Measurements from ENCODE around the gene OGFR.

The OGFR gene

DNA sequence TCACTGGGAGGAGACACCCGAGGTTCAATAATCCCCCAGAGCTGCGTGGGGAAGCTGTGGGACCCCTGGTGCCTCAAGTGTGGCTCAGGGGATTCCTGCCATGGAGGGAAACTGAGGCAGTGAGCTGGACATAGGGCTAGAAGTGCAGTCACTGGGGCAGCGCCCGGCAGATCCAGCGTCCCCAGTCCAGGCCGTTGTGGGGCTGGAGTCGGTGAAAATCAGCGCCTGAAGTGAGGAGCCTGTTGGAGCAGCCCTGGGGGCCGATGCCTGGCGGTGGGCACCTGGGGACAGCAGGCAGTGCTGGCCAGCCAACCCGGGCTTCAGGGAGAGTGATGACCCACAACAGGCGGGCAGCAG is 10.1 kb downstream of the OGFR start:
- peaks cover 30% of the 10 kb centered on the region for H3K27me3 ChIP-seq (ENCODE audit: insufficient read depth, low read length)
- no peak overlapping the region for H3K9ac ChIP-seq (ENCODE audit: low read depth, low read length)
- no peak overlapping the region for H3K27ac ChIP-seq (ENCODE audit: low read length)
- H3K4me1 ChIP-seq (ENCODE audit: insufficient read depth, low read length): peaks cover 5% of the 10 kb centered on the region; the same call in 1 of the 2 replicates
- H3K36me3 ChIP-seq (ENCODE audit: insufficient read depth, low read depth, low read length): peaks cover 12% of the 10 kb centered on the region
- no peaks in the 10 kb centered on the region for H3K9me3 ChIP-seq (ENCODE audit: insufficient read depth, low read depth, low read length)
- no peak overlapping the region for H3K4me3 ChIP-seq (ENCODE audit: low read length)

DNA sequence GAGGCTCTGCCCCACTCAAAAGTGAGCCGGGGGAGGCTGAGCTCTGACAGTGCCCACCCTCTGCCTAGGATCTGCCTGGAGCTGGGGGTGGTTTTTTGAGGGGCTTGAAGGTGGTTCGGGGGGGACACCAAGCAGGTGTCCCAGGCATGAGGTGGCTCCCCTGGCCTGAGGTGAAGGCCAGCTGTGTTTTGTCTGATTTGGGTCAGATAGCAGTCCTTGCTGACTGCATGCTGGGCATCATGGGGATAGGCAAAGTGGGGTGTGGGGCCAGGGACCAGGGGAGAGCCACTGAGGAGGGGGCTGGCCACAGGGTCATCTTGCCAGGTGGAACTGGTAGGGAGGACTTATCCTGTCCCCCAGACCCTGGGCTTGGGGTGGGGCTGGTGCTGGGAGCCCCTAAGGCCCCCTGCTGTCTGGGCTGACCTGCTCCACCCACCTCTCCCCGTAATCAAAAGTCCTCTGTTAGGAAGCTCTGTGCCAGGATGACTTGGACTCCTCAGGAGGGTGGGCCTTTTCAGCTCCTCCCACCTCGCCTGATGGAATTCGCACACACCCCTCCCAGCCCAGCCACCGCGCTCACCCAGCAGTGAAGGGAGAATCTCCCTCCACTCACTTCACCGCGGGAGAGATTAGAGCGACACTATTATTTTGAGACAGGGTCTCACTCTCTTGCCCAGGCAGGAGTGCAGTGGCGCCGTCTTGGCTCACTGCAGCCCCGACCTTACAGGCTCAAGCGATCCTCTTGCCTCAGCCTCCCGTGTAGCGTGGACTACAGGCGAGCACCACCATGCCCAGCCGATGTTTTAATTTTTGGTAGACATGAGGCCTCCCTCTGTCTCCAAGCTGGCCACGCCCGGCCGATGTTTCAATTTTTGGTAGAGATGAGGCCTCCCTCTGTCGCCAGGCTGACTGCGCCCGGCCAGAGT is 10.7 kb downstream of the OGFR start:
- H3K4me3 ChIP-seq (ENCODE audit: low read length): peak overlapping the region; percentile 73
- peaks cover 6% of the 10 kb centered on the region; the same call in 1 of the 2 replicates for H3K36me3 ChIP-seq (ENCODE audit: insufficient read depth, low read depth, low read length)
- H3K9ac ChIP-seq (ENCODE audit: low read depth, low read length): peak overlapping the region; percentile 60; the same call in 1 of the 2 replicates
- peaks cover 5% of the 10 kb centered on the region; the same call in 1 of the 2 replicates for H3K4me1 ChIP-seq (ENCODE audit: insufficient read depth, low read length)
- peak overlapping the region; percentile 18 for H3K27ac ChIP-seq (ENCODE audit: low read length)
- peaks cover 30% of the 10 kb centered on the region for H3K27me3 ChIP-seq (ENCODE audit: insufficient read depth, low read length)
- no peaks in the 10 kb centered on the region for H3K9me3 ChIP-seq (ENCODE audit: insufficient read depth, low read depth, low read length)

DNA sequence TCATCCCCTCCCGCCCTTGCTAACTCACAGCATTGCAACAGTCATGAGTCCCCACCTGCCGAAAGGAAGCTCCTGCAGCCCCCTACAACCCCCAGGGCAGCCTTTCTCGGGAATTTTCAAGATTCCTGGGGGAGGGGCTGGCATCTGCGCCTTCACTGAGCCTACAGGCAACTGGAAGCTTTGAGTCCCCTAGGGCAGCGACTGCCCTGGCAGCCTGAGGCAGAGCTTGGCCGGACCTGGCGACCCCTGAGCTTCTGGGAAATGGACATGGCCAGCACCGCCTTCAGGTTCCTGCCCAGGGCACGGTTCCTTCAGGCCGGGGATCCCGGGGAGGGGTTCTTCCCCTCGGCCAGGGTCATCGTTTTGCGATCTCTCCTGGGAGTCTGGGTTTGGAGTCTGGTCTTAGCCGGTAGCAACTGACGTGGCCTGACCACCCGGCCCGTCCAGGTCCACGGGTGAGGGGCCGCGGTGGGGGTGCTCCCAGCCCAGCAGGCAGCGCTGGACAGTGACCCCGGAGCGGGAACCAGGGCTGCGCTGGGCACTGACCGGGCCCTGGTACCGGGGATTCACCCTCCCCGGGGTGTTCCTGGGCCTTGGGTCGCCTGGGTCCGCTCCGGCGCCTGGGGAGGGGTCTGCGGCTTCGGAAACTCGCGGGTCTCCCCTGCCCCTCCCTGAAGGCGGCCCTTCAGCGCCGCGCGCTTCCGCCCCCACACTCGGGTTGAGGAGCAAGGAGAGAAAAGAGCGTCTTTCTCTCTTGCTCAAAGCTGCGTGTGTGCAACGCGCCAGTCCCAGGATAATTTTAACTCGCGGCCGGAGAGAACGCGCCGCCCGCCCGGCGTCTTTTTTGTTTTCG is 11.6 kb downstream of the OGFR start:
- H3K9ac ChIP-seq (ENCODE audit: low read depth, low read length): peak overlapping the region; percentile 77
- H3K36me3 ChIP-seq (ENCODE audit: insufficient read depth, low read depth, low read length): 0 out of 2 replicates have a peak, but pooled peaks cover 4% of the 10 kb centered on the region
- H3K27me3 ChIP-seq (ENCODE audit: insufficient read depth, low read length): peaks cover 30% of the 10 kb centered on the region
- no peaks in the 10 kb centered on the region for H3K9me3 ChIP-seq (ENCODE audit: insufficient read depth, low read depth, low read length)
- peak overlapping the region; percentile 56 for H3K27ac ChIP-seq (ENCODE audit: low read length)
- peaks cover 5% of the 10 kb centered on the region; the same call in 1 of the 2 replicates for H3K4me1 ChIP-seq (ENCODE audit: insufficient read depth, low read length)
- H3K4me3 ChIP-seq (ENCODE audit: low read length): peak overlapping the region; percentile 73

DNA sequence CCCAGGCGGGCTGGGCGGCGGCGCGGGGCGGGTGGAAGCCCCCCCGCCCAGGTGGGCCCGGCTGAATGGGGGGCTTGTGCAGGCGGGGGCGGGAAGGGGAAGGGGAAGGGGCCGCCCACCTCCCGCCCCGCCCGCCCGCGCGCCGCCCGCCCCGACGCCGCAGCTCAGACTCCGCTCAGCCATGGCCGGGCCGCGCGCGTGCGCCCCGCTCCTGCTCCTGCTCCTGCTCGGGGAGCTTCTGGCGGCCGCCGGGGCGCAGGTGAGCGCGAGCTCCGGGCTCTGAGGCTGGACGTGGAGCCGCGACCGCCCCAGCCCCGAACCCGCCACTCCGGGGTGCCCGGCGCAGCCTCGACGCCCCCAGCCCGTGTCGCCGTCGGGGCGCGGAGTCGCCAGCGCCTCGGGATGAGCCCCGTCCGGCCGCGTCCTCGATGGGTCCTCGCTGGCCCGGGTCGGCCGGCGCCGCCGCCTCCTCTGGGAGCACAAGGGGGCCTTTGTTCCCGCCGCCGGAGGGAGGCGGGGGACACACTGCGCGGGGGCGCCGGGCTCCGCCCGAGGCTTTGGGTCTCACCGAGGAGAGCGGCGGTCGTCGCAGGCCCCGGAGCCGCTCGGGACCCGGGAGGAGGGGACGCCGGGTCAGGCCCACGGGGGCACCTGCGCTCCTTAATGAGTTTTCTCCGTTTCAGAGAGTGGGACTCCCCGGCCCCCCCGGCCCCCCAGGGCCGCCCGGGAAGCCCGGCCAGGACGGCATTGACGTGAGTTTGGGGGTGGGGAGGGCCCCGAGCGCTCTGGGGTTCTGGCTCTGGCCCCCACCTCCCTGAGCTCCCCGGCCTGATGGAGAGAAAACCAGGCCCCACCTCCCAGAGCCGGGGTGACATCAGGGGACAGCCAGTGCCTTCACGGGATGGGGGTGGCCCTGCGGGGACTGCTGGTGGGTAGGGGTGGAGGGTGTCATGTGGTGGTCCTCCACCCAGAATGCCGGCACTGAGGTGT is 12.5 kb downstream of the OGFR start, which contains the start of gene COL9A3:
TSS of gene COL9A3 (plus strand) at position 167 of the 990 bp plus-strand sequence. CDS start at position 182, 15 bp downstream.
- Histone ChIP-seq H3K27me3 (ENCODE audit: insufficient read depth, low read length) (peaks cover 30% of the 10 kb centered on the region), H3K9ac (ENCODE audit: low read depth, low read length) (peak within 1 kb of the TSS; percentile 77), H3K27ac (ENCODE audit: low read length) (peak within 1 kb of the TSS; percentile 56)

DNA sequence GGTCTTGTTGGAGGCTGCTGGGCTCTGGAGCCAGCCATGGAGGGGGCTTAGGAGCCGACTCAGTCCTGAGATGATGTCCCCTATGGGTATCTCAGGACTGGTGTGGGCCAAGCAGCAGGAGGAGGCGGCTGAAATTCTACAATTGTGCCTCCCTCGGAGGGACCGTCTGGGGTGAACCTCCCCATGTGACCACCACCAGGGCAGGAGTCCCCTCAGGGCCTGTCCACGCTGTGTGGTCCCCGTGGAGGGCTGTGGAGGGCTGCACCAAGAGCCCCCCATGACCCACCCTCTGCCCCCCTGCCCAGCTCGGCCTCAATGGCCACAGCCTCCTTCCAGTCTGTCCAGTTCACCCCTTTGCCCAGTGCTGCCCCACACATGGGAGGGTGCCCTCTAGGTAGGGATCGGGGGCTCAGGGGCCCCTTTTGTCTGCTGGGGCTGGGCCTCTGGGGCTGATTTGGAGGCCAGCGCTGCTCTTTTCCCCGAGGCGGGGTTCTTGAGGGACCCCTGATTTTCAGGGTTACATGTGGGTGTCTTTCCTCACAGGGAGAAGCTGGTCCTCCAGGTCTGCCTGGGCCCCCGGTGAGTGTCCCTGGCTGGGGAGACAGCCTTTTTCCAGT is 13.4 kb downstream of the OGFR start:
- Histone ChIP-seq H3K27ac (ENCODE audit: low read length) (no peak overlapping the region), H3K9me3 (ENCODE audit: insufficient read depth, low read depth, low read length) (no peaks in the 10 kb centered on the region), H3K27me3 (ENCODE audit: insufficient read depth, low read length) (peaks cover 30% of the 10 kb centered on the region), H3K4me1 (ENCODE audit: insufficient read depth, low read length) (peaks cover 5% of the 10 kb centered on the region; the same call in 1 of the 2 replicates), H3K9ac (ENCODE audit: low read depth, low read length) (no peak overlapping the region; the same call in 1 of the 2 replicates), H3K36me3 (ENCODE audit: insufficient read depth, low read depth, low read length) (no peaks in the 10 kb centered on the region), H3K4me3 (ENCODE audit: low read length) (peak overlapping the region; percentile 52; the same call in 1 of the 2 replicates)

More for the DNA sequence above, 12.5 kb downstream of the OGFR start, which contains the start of gene COL9A3:
- 0 out of 2 replicates have a peak, but pooled peaks cover 4% of the 10 kb centered on the region for H3K36me3 ChIP-seq (ENCODE audit: insufficient read depth, low read depth, low read length)
- peak within 1 kb of the TSS; percentile 73 for H3K4me3 ChIP-seq (ENCODE audit: low read length)
- H3K4me1 ChIP-seq (ENCODE audit: insufficient read depth, low read length): peaks cover 5% of the 10 kb centered on the region; the same call in 1 of the 2 replicates
- H3K9me3 ChIP-seq (ENCODE audit: insufficient read depth, low read depth, low read length): no peaks in the 10 kb centered on the region

DNA sequence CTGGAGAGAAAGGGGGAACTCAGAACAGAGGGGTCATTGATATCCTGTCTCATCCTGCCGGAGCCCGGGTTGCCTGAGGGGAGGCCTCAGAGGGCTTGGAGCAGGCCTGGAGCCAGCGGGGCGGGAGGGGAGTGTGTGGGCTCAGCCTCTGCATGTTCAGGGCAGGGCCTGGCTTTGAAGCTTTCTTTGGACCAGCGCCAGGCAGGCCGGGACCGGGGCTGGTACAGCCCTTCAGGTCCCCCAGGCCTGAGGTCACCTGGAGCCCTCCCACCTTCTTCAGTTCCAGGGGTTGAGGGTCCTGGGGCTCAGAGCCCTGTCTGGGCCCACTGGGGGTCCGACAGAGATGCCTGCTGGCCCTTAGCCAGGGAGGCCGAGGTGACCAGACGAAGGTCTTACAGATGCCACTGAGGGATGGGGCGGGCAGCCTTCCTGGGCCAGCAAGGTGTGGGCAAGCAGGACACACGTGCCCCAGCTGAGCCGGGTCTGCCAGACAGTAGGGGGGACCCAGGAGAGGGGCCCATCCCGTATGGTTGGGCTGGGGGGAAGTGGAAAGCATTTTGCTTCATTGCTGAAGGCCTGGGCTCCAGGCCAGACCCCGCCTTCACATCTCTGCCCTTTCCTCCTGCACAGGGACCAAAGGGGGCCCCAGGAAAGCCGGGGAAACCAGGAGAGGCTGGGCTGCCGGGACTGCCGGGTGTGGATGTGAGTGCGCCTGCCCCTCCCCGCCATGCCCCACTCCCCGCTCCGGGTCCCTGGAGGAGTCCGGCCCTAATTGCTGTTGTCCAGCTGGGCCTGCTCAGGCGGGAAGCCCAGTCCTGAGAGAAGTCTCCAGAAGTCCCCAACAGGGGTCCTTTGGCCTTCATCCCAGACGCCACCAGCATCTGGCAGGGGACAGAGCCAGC is 14.2 kb downstream of the OGFR start:
- no peaks in the 10 kb centered on the region for H3K9me3 ChIP-seq (ENCODE audit: insufficient read depth, low read depth, low read length)
- H3K27ac ChIP-seq (ENCODE audit: low read length): no peak overlapping the region
- H3K4me3 ChIP-seq (ENCODE audit: low read length): no peak overlapping the region
- H3K4me1 ChIP-seq (ENCODE audit: insufficient read depth, low read length): peaks cover 5% of the 10 kb centered on the region; the same call in 1 of the 2 replicates
- no peak overlapping the region; the same call in 1 of the 2 replicates for H3K9ac ChIP-seq (ENCODE audit: low read depth, low read length)
- H3K27me3 ChIP-seq (ENCODE audit: insufficient read depth, low read length): peaks cover 30% of the 10 kb centered on the region
- no peaks in the 10 kb centered on the region for H3K36me3 ChIP-seq (ENCODE audit: insufficient read depth, low read depth, low read length)

DNA sequence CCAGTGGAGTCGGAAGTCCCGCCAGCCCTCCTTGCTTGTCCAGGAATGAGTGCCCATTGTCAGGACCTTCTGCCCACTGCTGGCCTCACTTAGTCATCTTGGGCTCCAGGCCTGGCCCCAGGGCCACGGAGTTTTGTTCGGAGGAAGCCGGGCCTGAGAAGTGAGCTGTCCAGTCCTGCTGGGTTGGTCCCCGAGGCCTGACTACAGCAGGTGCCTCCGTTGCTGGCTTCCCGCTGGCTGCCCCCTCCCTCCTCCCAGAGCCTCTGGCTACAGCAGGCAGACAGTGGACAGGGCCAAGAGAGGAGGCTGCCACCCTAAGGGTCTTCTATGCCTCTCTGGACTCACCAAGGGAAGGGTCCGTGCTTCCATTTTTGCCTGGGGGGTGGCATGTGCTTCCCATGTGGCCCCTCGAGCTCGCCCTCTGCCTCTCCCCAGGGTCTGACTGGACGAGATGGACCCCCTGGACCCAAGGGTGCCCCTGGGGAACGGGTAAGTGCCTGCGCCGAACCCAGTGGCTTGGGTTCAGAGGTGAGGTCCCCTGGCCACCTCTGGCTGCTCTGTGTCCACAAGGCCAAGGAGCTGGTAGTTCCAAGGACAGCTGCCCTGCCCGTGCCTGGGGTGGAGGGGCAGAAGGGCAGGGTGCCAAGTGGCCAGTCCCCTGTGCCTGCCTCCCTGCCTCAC is 15.0 kb downstream of the OGFR start:
- Histone ChIP-seq H3K9me3 (ENCODE audit: insufficient read depth, low read depth, low read length) (no peaks in the 10 kb centered on the region), H3K27me3 (ENCODE audit: insufficient read depth, low read length) (peaks cover 30% of the 10 kb centered on the region), H3K4me3 (ENCODE audit: low read length) (no peak overlapping the region), H3K4me1 (ENCODE audit: insufficient read depth, low read length) (peaks cover 7% of the 10 kb centered on the region; the same call in 1 of the 2 replicates), H3K36me3 (ENCODE audit: insufficient read depth, low read depth, low read length) (no peaks in the 10 kb centered on the region), H3K27ac (ENCODE audit: low read length) (no peak overlapping the region), H3K9ac (ENCODE audit: low read depth, low read length) (no peak overlapping the region)

DNA sequence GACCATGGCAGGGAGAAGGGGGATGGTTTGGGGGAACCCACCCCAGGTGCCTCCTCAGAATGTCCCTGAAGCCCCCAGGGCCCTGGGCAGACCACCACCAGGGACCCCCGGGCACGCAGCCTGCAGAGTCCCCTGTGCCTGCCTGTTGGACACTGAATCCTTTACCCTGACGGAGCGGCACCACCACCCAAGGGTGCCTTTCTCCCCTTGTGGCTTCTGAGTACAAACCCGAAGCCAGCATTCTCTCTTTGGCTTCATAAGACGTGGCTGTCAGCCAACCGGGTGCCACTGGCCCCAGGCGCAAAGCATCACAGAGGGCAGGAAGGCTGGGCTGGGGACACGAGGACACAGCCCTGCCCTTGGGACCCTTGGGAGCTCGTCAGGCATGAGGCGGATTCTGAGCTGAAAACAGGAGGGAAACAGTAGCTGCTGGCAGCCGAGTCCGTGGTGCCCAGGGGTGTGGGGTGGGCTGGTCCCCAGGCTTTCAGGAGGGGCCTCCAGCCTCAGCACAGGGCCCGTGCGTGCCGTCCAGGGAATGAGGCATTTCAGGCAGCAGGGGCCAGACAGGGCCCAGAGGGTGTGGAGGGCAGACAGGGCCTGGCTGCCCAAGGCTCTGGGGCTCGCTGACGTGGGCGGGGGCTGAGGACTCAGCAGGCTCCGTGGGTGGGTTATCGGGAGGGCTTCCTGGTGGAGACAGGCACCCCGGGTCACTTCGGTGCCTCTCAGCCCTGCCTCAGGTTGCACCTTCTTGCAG is 15.8 kb downstream of the OGFR start:
- Histone ChIP-seq H3K36me3 (ENCODE audit: insufficient read depth, low read depth, low read length) (no peaks in the 10 kb centered on the region), H3K27ac (ENCODE audit: low read length) (no peak overlapping the region), H3K27me3 (ENCODE audit: insufficient read depth, low read length) (peaks cover 25% of the 10 kb centered on the region), H3K4me1 (ENCODE audit: insufficient read depth, low read length) (peaks cover 3% of the 10 kb centered on the region; the same call in 1 of the 2 replicates), H3K9ac (ENCODE audit: low read depth, low read length) (no peak overlapping the region), H3K9me3 (ENCODE audit: insufficient read depth, low read depth, low read length) (no peaks in the 10 kb centered on the region), H3K4me3 (ENCODE audit: low read length) (no peak overlapping the region)

Data from iPS-20b (cell line).